GM10266 (cell line): ENCODE measurements around the gene PREPL.

Experiments
- DNase-seq: peaks from one replicate; pipeline ENCODE4 v3.0.0; 2012; ENCODE audit errors: extremely low spot score
- TF ChIP-seq, protein P1 (sequence below): IDR thresholded peaks from 2 replicates; pipeline ENCODE4 v1.5.1; 2012; ENCODE audit warnings: mild to moderate bottlenecking, low read depth; ENCODE audit not compliant: control insufficient read depth, insufficient read depth; ENCODE audit errors: missing control alignments

Gene PREPL

GRCh38 chr2:44348400-44348799 is 12.9 kb downstream of the PREPL start:
- no peak for DNase-seq
- TF ChIP-seq, protein P1, sequence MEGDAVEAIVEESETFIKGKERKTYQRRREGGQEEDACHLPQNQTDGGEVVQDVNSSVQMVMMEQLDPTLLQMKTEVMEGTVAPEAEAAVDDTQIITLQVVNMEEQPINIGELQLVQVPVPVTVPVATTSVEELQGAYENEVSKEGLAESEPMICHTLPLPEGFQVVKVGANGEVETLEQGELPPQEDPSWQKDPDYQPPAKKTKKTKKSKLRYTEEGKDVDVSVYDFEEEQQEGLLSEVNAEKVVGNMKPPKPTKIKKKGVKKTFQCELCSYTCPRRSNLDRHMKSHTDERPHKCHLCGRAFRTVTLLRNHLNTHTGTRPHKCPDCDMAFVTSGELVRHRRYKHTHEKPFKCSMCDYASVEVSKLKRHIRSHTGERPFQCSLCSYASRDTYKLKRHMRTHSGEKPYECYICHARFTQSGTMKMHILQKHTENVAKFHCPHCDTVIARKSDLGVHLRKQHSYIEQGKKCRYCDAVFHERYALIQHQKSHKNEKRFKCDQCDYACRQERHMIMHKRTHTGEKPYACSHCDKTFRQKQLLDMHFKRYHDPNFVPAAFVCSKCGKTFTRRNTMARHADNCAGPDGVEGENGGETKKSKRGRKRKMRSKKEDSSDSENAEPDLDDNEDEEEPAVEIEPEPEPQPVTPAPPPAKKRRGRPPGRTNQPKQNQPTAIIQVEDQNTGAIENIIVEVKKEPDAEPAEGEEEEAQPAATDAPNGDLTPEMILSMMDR, result no peak

DNA sequence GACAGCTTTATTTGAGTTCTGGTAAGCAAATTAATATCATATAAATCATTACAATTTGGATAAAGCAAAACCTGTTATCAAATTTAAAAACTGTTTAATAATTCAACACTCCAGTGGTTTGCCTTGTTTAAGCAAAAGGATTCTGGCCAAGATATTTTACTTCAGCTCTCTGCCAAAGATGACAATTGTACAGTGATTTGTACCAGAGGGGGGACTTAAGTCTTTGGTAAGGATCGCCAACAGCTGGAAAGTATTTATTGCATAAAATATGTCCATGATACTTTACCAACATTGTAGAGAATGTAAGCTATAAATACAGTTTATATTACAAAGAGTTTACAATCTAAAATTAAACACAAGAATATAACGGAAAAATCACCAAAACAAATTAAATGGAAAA is 13.8 kb downstream of the PREPL start:
- DNase-seq, result no peak
- TF ChIP-seq, protein P1, result no peak

DNA sequence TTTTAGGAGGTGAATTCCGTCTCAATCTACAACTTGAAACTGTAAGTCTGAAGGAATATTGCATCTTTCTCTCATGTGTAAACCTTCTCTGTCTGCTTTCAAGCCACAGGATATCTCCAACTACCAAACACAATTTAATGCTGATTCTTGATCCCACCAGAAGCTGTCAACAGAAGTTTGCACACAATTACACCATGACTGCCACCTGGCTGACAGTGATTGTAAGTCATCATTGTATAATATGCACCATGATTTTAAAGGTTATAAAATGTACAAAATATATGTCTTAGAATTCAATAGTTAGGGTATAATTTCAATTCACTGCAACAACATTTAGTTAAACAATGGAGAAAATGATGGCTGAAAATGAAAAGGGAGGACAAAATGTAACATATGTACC is 18.4 kb downstream of the PREPL start:
- no peak for DNase-seq
- TF ChIP-seq, protein P1, result peak; percentile 19

DNA sequence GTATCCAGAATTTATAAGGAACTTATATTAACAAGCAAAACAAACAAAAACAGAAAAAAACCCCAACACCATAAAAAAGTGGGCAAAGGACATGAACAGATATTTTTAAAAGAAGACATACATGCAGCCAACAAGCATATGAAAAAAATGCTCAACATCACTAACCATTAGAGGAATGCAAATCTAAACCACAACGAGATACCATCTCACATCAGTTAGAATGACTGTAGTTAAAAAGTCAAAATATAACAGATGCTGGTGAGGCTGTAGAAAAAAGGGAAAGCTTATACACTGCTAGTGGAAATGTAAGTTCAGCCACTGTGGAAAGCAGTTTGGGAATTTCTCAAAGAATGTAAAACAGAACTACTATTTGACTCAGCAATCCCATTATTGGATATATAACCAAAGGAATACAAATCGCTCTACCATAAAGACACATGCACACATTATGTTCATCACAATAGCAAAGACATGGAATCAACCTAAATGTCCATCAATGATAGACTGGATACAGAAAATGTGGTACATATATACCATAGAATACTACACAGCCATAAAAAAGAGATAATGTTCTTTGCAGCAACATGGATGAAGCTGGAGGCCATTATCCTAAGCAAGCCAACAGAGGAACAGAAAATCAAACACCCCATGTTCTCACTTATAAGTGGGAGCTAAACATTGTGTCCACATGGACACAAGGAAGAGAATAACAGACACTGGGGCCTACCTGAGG is 25.3 kb downstream of the PREPL start:
- DNase-seq, result no peak
- TF ChIP-seq, protein P1, result no peak

- DNase-seq, result no peak
- TF ChIP-seq, protein P1, result no peak
Observed at GRCh38 chr2:44333994-44334393, 27.3 kb downstream of the PREPL start.

DNA sequence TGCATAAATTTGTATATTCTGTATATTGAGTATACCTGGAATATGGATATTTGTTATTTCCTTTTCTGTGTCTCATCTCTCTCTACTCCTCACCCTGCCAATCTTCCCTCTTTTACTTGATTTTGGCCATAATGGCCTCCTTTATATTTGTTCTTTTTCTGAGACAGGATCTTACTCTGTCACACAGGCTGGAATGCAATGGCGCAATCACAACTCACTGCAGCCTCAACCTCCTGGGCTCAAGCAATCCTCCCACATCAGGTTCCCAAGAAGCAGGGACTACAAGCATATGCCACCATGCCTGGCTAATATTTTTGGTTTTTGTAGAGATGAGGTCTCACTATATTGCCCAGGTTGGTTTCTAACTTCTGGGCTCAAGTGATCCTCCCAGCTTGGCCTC is 30.5 kb downstream of the PREPL start:
- TF ChIP-seq, protein P1, result no peak
- DNase-seq, result no peak

DNA sequence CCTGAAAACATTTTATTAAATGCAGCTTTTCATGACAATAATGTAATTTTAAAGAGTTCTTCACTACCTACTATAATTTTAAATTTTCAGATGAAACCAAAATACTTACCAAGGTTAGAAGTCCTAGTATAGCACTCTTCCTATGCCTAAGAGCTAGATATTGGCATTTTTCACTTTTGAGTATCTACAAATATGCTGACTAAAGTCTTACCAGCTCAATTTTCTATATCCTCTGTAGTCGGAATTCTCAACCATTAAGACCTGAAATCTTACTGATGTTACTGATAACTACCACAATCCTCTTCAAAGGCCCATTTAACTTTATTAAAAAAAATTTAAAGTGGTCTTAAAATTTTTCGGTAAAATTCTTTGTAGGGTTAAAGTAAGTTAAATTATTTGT is 32.0 kb downstream of the PREPL start:
- TF ChIP-seq, protein P1, result no peak
- DNase-seq, result no peak
